ENCODE data around the gene ZFHX2.

DNA sequence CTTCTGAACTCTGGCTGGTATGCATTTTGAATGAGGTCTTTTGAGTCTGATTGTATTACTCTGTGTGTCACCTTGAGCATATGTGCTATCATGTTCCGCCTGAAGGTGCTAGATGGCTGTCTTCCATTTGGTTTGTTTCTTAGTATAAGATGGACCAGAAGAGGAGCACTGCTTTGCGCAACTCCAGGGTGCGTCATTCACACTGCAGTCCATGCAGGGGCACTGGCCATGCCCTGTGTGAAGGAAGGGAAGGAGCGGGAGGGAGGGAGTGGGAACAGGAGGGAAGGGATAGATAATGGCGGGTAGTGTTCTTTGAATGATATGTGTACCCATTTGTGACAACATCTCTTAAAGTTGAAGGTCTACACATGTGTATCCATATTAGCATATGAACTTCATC, 8.2 kb downstream of the ZFHX2 start:
- TF ChIP-seq, protein P1, sequence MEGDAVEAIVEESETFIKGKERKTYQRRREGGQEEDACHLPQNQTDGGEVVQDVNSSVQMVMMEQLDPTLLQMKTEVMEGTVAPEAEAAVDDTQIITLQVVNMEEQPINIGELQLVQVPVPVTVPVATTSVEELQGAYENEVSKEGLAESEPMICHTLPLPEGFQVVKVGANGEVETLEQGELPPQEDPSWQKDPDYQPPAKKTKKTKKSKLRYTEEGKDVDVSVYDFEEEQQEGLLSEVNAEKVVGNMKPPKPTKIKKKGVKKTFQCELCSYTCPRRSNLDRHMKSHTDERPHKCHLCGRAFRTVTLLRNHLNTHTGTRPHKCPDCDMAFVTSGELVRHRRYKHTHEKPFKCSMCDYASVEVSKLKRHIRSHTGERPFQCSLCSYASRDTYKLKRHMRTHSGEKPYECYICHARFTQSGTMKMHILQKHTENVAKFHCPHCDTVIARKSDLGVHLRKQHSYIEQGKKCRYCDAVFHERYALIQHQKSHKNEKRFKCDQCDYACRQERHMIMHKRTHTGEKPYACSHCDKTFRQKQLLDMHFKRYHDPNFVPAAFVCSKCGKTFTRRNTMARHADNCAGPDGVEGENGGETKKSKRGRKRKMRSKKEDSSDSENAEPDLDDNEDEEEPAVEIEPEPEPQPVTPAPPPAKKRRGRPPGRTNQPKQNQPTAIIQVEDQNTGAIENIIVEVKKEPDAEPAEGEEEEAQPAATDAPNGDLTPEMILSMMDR (IDR thresholded peaks at IDR 0.05; ENCODE audit: low read depth, low read length), result no peak
- no peak for TF ChIP-seq EZH2phosphoT487 (IDR thresholded peaks at IDR 0.05; ENCODE audit: low read depth)
